ENCODE data around the gene CREB5. TPM values are rescaled to one million over a fixed set of nuclear protein-coding genes. Genes with fewer than 3 reads are reported as not detected.
A peak's percentile ranks its signal among the peaks of the same experiment; 100 is the strongest.

Gene CREB5
- total RNA-seq, 1 experiment from 2014 or later: 15.2 TPM

- in situ Hi-C loops (cut with HindIII; ENCODE audit: low pct_unique_long_range_greater_than_20kb, low sequenced_read_pairs): no loop called here
- no peak for DNase-seq (ENCODE audit: low read depth)
These were observed 112.7 kb downstream of the CREB5 start for GRCh38 chr7:28524978-28525377.

DNA sequence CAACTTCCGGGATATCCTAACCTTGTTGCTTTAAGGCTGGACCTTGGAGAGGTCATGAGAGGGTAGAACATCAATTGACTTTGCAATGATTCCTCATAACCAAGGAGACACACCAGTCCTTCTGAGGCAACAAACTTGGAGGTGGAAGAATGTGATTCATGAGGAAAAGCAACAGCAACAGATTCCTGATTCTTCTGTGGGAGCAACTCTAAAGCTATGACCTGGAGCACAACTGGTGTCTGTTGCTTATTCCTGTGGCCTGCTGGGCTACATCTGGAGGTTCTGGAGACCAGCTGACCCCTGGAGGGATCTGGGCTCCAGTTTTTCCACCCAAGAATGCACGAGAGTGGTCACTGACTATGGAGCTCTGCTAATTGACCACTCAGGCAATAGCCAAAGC, 116.6 kb downstream of the CREB5 start:
- in situ Hi-C loops (cut with HindIII; ENCODE audit: low pct_unique_long_range_greater_than_20kb, low sequenced_read_pairs): no loop called here
- DNase-seq (ENCODE audit: low read depth): no peak

- DNase-seq (ENCODE audit: low read depth): no peak
- in situ Hi-C loops (cut with HindIII; ENCODE audit: low pct_unique_long_range_greater_than_20kb, low sequenced_read_pairs): no loop called here
These were observed 117.4 kb downstream of the CREB5 start for GRCh38 chr7:28529755-28530154.

- in situ Hi-C loops (cut with HindIII; ENCODE audit: low pct_unique_long_range_greater_than_20kb, low sequenced_read_pairs): no loop called here
- no peak for DNase-seq (ENCODE audit: low read depth)
These were observed 118.0 kb downstream of the CREB5 start for GRCh38 chr7:28530175-28530802.

DNA sequence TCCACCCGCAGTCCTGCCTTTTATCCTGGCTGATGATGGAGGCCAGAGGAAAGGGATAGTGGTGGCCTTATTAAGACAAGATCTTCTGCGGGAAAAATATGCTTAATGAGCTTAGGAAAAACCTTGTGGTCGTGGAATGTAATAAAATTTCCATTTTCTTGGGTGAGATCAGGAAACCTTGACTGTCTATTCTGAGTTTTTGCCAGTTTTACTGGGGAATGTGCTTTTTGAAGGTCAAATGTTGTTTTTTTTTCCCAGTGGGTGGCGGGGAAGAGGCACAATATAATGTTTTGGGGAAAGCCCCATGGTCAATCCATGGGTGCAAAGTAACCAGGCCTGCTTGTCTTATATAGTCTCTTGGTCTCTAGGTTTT, 118.5 kb downstream of the CREB5 start:
- no peak for DNase-seq (ENCODE audit: low read depth)
- in situ Hi-C loops (cut with HindIII; ENCODE audit: low pct_unique_long_range_greater_than_20kb, low sequenced_read_pairs): no loop called here

GRCh38 chr7:28531291-28531690, 119.0 kb downstream of the CREB5 start:
- in situ Hi-C loops (cut with HindIII; ENCODE audit: low pct_unique_long_range_greater_than_20kb, low sequenced_read_pairs): no loop called here
- DNase-seq (ENCODE audit: low read depth): no peak

DNA sequence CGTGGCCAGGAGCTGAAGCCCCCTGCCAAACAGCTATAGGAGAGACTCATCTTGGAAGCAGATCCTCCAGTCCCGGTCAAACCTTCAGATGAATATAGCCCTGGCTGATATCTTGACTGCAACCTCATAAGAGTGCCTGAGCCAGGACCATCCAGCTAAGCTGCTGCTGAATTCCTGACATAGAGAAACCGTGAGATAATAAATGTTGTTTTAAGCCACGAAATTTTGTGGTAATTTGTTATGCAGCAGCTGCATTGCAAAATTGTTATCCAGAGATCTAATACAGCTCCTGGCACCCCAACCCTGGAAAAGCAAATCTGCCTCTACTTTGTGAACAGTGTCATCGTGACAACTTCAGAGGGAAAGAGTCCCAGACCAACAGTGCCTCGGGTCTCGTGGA, 119.9 kb downstream of the CREB5 start:
- in situ Hi-C loops (cut with HindIII; ENCODE audit: low pct_unique_long_range_greater_than_20kb, low sequenced_read_pairs): no loop called here
- no peak for DNase-seq (ENCODE audit: low read depth)

GRCh38 chr7:28533267-28533666, 120.9 kb downstream of the CREB5 start:
- in situ Hi-C loops (cut with HindIII; ENCODE audit: low pct_unique_long_range_greater_than_20kb, low sequenced_read_pairs): no loop called here
- no peak for DNase-seq (ENCODE audit: low read depth)

DNA sequence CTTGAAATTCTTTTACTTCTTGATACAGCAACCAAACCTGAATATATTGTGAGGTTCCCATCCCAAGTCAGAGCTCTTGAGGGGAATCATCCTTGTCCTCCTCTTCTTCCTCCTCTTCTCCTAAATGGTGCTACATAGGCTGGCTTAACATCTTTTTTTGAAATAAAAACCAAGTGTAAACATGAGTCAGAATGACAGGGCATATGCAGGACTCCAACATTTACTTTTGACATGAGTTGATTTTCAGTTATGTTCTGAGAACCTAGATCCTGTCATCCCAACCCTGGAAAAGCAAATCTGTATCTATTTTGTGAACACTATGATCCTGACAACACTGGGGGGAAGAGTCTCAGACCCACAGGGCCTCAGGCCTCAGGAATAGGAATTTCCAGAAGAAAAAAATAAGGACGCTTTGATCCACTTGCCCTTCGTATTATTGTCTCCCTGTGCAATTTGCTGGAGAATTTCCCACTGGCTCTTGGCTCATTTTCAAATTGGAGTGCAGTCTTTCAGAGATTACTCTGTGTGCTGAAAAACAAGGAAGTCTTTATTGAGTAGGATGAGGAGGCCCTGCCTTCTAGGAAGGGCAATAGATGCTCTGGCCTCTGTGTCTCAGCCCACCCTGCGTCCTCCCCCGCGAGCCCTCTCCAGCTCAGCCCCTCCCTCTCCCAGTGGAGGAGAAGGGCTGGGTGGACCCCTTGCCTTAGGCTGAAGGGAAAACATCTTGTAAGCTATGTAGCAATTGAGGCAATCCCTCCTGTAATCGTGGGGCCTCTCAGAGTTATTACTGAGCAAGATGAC, 121.6 kb downstream of the CREB5 start:
- in situ Hi-C loops (cut with HindIII; ENCODE audit: low pct_unique_long_range_greater_than_20kb, low sequenced_read_pairs): no loop called here
- DNase-seq (ENCODE audit: low read depth): peak; percentile 18

DNA sequence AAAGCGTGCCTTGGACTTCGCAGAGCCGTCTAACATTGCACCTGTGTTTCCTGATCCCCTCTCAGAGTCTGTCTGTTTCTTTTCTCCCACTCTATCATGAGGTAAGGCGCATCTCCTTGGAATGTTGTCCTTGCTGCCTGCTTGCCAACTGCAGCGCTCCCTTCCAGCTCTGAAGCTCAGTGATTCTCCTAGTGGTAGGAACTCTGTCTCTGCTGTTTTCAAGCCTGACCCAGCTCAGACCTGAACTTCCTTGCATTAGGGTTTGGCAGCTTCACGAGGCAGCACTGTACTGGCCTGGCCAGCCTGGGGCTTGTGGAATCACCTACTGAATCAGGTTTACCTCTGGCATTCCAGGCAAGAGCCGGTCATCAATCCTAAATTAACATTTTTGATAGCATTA, 123.9 kb downstream of the CREB5 start:
- in situ Hi-C loops (cut with HindIII; ENCODE audit: low pct_unique_long_range_greater_than_20kb, low sequenced_read_pairs): no loop called here
- peak; percentile 31 for DNase-seq (ENCODE audit: low read depth)

DNA sequence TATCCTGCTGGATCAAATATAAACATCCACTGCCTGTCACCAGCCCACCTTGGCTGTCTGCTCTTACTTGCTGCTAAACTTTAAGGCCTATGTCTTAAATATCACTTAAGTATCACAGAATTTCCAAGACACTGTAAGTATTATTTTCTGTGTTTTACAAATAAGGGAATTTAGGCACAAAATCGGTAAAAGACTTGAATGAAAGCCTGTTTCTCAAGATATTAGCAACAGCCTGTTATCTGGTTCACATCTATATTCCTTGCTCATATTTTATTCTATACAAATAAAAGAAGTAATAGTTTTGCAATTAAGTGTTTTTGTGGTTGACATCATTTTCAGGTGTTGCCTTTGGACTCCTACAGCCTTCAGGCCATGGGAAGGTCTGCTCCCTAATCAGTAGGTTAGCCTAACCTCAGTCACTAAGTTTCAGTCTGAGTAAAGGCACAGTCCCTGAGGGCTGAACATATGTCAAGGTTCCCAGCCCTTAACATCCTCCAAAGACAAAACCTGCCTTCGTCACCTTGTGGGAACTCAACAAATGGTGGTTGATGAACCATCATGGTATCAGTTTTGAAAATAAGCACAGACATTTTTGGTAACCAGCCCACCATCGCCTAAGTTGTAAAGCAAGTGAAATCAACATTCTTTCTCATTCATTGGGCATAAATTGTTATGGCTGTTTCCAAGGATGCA, 127.1 kb downstream of the CREB5 start:
- no peak for DNase-seq (ENCODE audit: low read depth)
- in situ Hi-C loops (cut with HindIII; ENCODE audit: low pct_unique_long_range_greater_than_20kb, low sequenced_read_pairs): no loop called here

- no peak for DNase-seq (ENCODE audit: low read depth)
- in situ Hi-C loops (cut with HindIII; ENCODE audit: low pct_unique_long_range_greater_than_20kb, low sequenced_read_pairs): no loop called here
These were observed 130.1 kb downstream of the CREB5 start for GRCh38 chr7:28542410-28542809.

DNA sequence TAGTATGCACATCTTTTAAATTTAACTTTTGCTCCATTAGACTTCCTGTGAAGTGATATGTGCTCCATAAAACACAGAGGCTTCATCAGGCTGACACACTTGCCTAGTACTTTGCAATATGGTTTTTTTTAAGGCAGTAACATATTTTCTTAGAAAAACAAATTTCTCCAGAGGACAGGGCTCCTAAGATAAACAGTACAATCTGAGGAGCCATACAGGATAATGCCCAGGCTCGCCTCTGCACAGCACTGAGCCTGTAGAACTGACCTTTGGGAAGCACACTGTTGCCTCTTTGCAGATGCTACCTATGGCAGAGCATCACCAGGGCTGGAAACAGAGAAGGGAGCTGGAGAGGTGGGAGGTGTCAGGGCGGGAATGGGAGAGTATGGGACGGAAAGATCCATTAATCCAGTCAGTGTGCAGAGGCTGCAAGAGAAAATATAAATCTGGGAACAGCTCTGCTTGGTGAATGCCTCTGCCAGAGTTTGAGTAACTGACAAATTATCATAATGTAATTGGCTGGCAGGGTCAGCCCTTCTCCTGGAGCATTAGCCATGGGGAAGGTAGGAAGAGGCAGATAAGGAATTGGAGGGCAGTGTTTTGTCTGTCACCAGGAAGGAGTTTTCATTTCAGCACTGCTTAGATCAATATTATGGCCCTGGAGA, 132.3 kb downstream of the CREB5 start:
- in situ Hi-C loops (cut with HindIII; ENCODE audit: low pct_unique_long_range_greater_than_20kb, low sequenced_read_pairs): no loop called here
- DNase-seq (ENCODE audit: low read depth): no peak

DNA sequence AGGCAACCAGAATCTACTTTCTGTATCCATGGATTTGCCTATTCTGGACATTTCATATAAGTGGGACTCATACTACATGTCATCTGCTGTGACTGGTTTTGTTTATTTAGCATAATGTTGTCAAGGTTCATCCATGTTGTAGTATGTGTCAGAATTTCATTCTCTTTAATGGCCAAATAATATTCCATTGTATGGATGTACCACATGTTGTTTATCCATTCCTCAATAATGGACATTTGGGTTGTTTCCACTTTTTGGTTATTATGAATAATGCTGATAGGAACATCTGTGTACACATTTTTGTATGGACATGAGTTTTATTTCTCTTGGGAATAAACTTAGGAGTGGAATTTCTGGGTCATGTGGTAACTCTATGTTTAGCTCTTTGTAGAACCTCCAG, 133.7 kb downstream of the CREB5 start:
- DNase-seq (ENCODE audit: low read depth): no peak
- in situ Hi-C loops (cut with HindIII; ENCODE audit: low pct_unique_long_range_greater_than_20kb, low sequenced_read_pairs): no loop called here

DNA sequence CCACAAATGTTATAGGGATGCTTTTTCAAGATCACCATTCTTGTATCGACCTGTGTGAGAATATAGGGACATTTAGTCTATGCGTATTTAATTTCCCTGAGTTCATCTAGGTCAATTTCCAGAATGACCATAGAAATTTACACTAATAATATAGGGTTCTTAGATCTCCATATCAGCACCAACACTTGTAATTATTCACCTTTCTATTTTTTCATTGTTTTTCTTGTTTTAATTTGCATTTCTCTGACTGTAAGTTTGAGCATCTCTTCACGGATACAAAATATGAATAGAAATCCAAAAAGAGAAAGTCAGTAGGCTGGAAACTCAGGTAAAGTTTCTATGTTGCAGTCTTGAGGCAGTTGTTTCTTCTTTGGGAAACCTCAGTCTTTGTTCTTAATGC, 134.8 kb downstream of the CREB5 start:
- no peak for DNase-seq (ENCODE audit: low read depth)
- in situ Hi-C loops (cut with HindIII; ENCODE audit: low pct_unique_long_range_greater_than_20kb, low sequenced_read_pairs): no loop called here

DNA sequence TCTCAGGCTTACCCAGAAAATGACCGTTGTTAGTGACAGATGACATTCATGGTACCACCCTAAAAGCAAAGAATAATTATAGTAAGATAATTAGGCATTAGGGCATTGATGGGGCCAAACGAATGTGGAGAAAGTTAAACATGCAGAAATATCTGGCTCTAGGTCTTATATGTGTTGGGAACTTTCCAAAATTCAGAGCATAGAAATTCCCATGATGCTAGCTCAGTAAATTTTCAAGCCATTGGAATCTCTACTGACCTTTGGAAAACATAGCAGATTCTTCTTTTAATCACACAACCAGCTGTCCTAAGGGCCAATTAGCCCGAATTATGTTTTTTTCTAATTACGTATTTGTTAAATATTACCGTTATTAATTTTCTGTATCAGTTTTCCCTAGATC, 136.1 kb downstream of the CREB5 start:
- in situ Hi-C loops (cut with HindIII; ENCODE audit: low pct_unique_long_range_greater_than_20kb, low sequenced_read_pairs): no loop called here
- no peak for DNase-seq (ENCODE audit: low read depth)

GRCh38 chr7:28549998-28550397, 137.7 kb downstream of the CREB5 start:
- in situ Hi-C loops (cut with HindIII; ENCODE audit: low pct_unique_long_range_greater_than_20kb, low sequenced_read_pairs): no loop called here
- DNase-seq (ENCODE audit: low read depth): no peak

- in situ Hi-C loops (cut with HindIII; ENCODE audit: low pct_unique_long_range_greater_than_20kb, low sequenced_read_pairs): no loop called here
- DNase-seq (ENCODE audit: low read depth): no peak
These were observed 138.4 kb downstream of the CREB5 start for GRCh38 chr7:28550580-28551186.

DNA sequence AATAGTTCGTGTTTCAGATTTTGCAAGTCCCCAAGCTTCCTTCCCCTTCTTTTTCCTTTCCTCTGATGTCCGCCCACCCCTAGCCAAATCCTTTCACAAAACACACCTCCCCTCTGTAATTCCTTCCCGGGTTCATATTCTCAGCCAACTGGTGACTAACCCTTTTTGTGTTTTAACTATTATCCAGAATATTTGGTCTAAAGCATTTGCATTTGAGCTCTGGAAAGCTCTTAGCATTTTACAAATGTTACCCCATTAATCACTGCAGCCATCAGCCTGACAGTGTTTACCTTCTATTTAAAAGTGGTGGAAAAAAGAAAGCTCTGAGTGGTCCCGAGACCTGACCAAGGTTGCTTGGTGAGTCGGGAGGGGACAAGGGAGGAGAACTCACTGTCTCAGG, 139.0 kb downstream of the CREB5 start:
- in situ Hi-C loops (cut with HindIII; ENCODE audit: low pct_unique_long_range_greater_than_20kb, low sequenced_read_pairs): no loop called here
- no peak for DNase-seq (ENCODE audit: low read depth)

Measured in Caki2 (cell line).